Measurements from ENCODE around the gene NR2F1. TPM values are rescaled to one million over a fixed set of nuclear protein-coding genes. Genes with fewer than 3 reads are reported as not detected.
A peak's percentile ranks its signal among the peaks of the same experiment; 100 is the strongest.

The NR2F1 gene
- total RNA-seq, 1 experiment from 2014 or later = 1.3 TPM

DNA sequence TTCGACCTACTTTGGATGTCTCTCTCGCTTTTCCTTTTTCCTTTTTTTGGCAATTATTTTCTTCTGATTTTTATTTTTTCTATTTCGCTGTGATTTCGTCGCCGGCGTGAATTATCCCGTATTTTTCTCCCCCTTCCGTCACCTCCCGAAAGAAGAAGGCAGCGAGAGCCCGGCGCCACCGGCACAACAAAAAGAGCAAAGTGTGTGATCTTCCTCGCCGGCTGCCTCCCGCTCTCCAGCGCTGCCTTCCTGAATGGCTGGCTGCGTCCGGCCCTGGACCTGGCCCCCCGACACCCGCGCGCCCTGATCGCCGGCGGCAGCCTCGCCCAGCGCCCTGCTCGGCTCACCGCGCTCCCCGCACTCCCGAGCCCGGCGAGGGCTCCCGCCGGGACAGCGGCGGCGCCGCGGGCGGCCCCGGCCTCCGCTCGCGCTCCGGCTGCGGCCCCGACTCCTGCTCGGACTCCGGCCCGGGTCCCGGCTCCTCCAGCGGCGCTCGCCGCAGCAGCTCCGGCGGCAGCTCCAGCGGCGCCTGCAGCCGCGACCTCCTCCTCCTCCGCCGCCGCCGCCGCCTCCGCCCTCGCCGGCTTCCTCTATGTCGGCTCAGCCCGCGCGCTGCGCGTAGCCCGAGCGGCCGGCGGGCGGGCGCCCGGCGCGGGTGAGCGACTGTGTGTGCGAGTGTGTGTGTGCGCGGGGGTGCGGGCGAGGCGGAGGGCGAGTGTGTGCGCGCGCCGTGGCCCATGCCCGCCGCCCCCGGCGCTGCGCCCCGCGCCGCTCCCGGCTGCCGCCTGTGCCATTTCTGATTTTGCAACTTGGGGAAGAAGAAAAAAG is 960 bp downstream of the NR2F1 start:
- DNase-seq = peak in 1 of 2 experiments; percentile 48
- TF ChIP-seq, protein P1, sequence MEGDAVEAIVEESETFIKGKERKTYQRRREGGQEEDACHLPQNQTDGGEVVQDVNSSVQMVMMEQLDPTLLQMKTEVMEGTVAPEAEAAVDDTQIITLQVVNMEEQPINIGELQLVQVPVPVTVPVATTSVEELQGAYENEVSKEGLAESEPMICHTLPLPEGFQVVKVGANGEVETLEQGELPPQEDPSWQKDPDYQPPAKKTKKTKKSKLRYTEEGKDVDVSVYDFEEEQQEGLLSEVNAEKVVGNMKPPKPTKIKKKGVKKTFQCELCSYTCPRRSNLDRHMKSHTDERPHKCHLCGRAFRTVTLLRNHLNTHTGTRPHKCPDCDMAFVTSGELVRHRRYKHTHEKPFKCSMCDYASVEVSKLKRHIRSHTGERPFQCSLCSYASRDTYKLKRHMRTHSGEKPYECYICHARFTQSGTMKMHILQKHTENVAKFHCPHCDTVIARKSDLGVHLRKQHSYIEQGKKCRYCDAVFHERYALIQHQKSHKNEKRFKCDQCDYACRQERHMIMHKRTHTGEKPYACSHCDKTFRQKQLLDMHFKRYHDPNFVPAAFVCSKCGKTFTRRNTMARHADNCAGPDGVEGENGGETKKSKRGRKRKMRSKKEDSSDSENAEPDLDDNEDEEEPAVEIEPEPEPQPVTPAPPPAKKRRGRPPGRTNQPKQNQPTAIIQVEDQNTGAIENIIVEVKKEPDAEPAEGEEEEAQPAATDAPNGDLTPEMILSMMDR (conservative IDR thresholded peaks at IDR 0.05) = no peak
- no peak for TF ChIP-seq EZH2 (IDR thresholded peaks at IDR 0.05; ENCODE audit: low read depth)
- no peaks in the 10 kb centered on the region for H3K36me3 ChIP-seq (ENCODE audit: low read depth)
- peaks cover 39% of the 10 kb centered on the region for H3K79me2 ChIP-seq (ENCODE audit: low read depth)
- ChIA-PET CTCF (interaction anchor here (0.6 to 1.9 kb wide), 3 partner anchors 23 to 217 kb away, joined by 3 to 12 read pairs (median 8); no protein-coding TSS in a partner anchor), POLR2A (ENCODE audit: unreplicated experiment) (interaction anchor here (0.6 kb wide), 1 partner anchor 323 kb away, joined by 4 read pairs; no protein-coding TSS in a partner anchor)
- BruUV-seq (replicated peaks) = no TSS peak
- intact Hi-C loops (cut with micrococcal nuclease; ENCODE audit: unreplicated experiment) = loop anchor here (5.0 to 10.0 kb wide), 10 partner anchors 229 to 1939 kb away; a partner anchor contains a TSS
- H3K27ac ChIP-seq = 0 out of 2 replicates have a peak overlapping the region, but pooled peaks have one; percentile 45
- peaks cover 11% of the 10 kb centered on the region for H3K4me1 ChIP-seq (replicated peaks; ENCODE audit: insufficient read depth)
- peak overlapping the region; percentile 81 for H2AFZ ChIP-seq
- no peaks in the 10 kb centered on the region for H3K27me3 ChIP-seq (ENCODE audit: insufficient read depth, low read depth)
- H3K4me2 ChIP-seq = peak overlapping the region; percentile 99
- H4K20me1 ChIP-seq (ENCODE audit: insufficient read depth) = no peaks in the 10 kb centered on the region
- H3K4me3 ChIP-seq = peak overlapping the region; percentile 96
- peaks cover 16% of the 10 kb centered on the region for H3F3A ChIP-seq (ENCODE audit: insufficient read depth, low read depth)
- no peaks in the 10 kb centered on the region for H3K9me2 ChIP-seq (ENCODE audit: insufficient read depth)
- H3K9me3 ChIP-seq (ENCODE audit: insufficient read depth, low read depth) = no peaks in the 10 kb centered on the region

DNA sequence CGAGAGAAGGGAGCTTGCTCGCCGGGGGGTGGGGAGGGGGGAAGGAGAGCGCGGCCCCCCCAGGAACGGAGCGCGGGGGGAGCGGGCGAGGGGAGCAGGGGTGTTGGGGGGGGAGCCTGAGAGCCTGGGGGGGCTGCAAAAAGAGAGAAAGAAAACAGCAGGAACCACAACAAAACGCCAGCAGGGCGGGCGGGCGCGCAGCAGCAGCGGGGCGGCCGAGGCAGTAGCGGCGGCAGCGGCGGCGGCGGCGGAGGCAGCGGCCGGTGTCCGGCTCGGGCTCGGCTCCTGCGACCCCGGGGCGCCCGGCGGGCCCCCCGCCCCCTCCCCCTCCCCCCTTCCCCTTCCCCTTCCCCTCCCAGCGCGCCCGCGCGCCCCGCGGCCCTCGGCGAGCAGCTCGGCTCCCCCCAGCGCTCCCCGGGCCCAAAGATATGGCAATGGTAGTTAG is 1.6 kb downstream of the NR2F1 start:
- peaks cover 16% of the 10 kb centered on the region for H3F3A ChIP-seq (ENCODE audit: insufficient read depth, low read depth)
- peak overlapping the region; percentile 99 for H3K4me2 ChIP-seq
- POLR2A ChIA-PET (ENCODE audit: unreplicated experiment) = no interaction called here
- H3K4me3 ChIP-seq = peak overlapping the region; percentile 96; the same call in 1 of the 2 replicates
- 0 out of 2 replicates have a peak, but pooled peaks cover 5% of the 10 kb centered on the region for H3K36me3 ChIP-seq (ENCODE audit: low read depth)
- no peaks in the 10 kb centered on the region for H3K27me3 ChIP-seq (ENCODE audit: insufficient read depth, low read depth)
- H3K79me2 ChIP-seq (ENCODE audit: low read depth) = peaks cover 39% of the 10 kb centered on the region
- intact Hi-C loops (cut with micrococcal nuclease; ENCODE audit: unreplicated experiment) = loop anchor here (5.0 to 10.0 kb wide), 10 partner anchors 230 to 1940 kb away; a partner anchor contains a TSS
- H3K27ac ChIP-seq = no peak overlapping the region
- TF ChIP-seq, protein P1 (conservative IDR thresholded peaks at IDR 0.05) = no peak
- TF ChIP-seq EZH2 (IDR thresholded peaks at IDR 0.05; ENCODE audit: low read depth) = no peak
- no peak overlapping the region for H2AFZ ChIP-seq
- no peaks in the 10 kb centered on the region for H3K9me3 ChIP-seq (ENCODE audit: insufficient read depth, low read depth)
- no peaks in the 10 kb centered on the region for H3K9me2 ChIP-seq (ENCODE audit: insufficient read depth)
- peaks cover 11% of the 10 kb centered on the region for H3K4me1 ChIP-seq (replicated peaks; ENCODE audit: insufficient read depth)
- no peak for DNase-seq
- H4K20me1 ChIP-seq (ENCODE audit: insufficient read depth) = no peaks in the 10 kb centered on the region
- CTCF ChIA-PET = interaction anchor here (0.6 to 1.9 kb wide), 2 partner anchors 23 to 217 kb away, joined by 3 to 8 read pairs; no protein-coding TSS in a partner anchor
- no TSS peak for BruUV-seq (replicated peaks)

DNA sequence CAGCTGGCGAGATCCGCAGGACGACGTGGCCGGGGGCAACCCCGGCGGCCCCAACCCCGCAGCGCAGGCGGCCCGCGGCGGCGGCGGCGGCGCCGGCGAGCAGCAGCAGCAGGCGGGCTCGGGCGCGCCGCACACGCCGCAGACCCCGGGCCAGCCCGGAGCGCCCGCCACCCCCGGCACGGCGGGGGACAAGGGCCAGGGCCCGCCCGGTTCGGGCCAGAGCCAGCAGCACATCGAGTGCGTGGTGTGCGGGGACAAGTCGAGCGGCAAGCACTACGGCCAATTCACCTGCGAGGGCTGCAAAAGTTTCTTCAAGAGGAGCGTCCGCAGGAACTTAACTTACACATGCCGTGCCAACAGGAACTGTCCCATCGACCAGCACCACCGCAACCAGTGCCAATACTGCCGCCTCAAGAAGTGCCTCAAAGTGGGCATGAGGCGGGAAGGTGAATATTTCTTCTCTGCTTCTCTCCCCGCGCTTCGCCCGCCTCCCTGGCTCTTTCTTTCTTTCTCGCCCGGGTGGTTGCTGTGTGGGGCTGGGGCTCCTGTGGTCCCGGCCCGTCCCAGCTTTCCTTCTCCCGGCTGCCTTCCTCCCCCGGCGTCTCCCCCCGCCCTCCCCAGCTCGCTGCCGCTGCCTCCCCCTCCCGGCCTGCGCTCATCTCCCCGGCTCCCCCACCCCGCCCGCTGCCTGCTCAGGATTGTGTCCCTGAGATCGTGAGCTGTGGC is 2.2 kb downstream of the NR2F1 start:
- TF ChIP-seq, protein P1 (conservative IDR thresholded peaks at IDR 0.05) = no peak
- no peak for TF ChIP-seq EZH2 (IDR thresholded peaks at IDR 0.05; ENCODE audit: low read depth)
- Histone ChIP-seq H3K9me2 (ENCODE audit: insufficient read depth) (no peaks in the 10 kb centered on the region), H3F3A (ENCODE audit: insufficient read depth, low read depth) (peaks cover 16% of the 10 kb centered on the region), H3K4me2 (peak overlapping the region; percentile 99), H2AFZ (peak overlapping the region; percentile 88), H3K9me3 (ENCODE audit: insufficient read depth, low read depth) (no peaks in the 10 kb centered on the region), H3K4me3 (peak overlapping the region; percentile 91), H3K27me3 (ENCODE audit: insufficient read depth, low read depth) (no peaks in the 10 kb centered on the region), H3K4me1 (replicated peaks; ENCODE audit: insufficient read depth) (peaks cover 11% of the 10 kb centered on the region), H3K36me3 (ENCODE audit: low read depth) (0 out of 2 replicates have a peak, but pooled peaks cover 7% of the 10 kb centered on the region), H3K27ac (no peak overlapping the region), H4K20me1 (ENCODE audit: insufficient read depth) (no peaks in the 10 kb centered on the region), H3K79me2 (ENCODE audit: low read depth) (peaks cover 35% of the 10 kb centered on the region)
- peak in 1 of 2 experiments; percentile 29 for DNase-seq
- intact Hi-C loops (cut with micrococcal nuclease; ENCODE audit: unreplicated experiment) = loop anchor here (10.0 kb wide), 5 partner anchors 230 to 1940 kb away; a partner anchor contains a TSS
- ChIA-PET CTCF (interaction anchor here (0.6 to 1.9 kb wide), 2 partner anchors 22 to 216 kb away, joined by 3 to 8 read pairs; no protein-coding TSS in a partner anchor), POLR2A (ENCODE audit: unreplicated experiment) (no interaction called here)
- BruUV-seq (replicated peaks) = no TSS peak
